Tibial nerve (tissue), 4 donors: Measurements from ENCODE around the gene NT5DC2.

Source experiments
- CTCF ChIP-seq, 5 experiments: fragments of 200-600 bp in 3 of 5; fragments of 450-650 bp in 2 of 5; sonication (generic) in 3 of 5; IDR thresholded peaks; one replicate each; pipeline ENCODE4 v1.5.1; 2016 to 2019; ENCODE audit warnings: antibody characterized with exemption in 5 of 5, mild to moderate bottlenecking in 3 of 5, moderate library complexity in 2 of 5
- EP300 ChIP-seq, 2 donors: sonication (generic); formaldehyde crosslinking; IDR thresholded peaks; one replicate each; pipeline ENCODE4 v1.6.1; 2017; ENCODE audit warnings: antibody characterized with exemption in 2 of 2, mild to moderate bottlenecking in 1 of 2
- POLR2A ChIP-seq, 2 donors: fragments of 450-650 bp; IDR thresholded peaks; one replicate each; pipeline ENCODE4 v1.6.1; 2017; ENCODE audit warnings: antibody characterized with exemption in 2 of 2, mild to moderate bottlenecking in 2 of 2, moderate library complexity in 2 of 2

GRCh38 chr3:52532838-52533622 lies 627 bp downstream of the NT5DC2 start:
- TF ChIP-seq POLR2A (IDR thresholded peaks at IDR 0.05) (no peak), CTCF (IDR thresholded peaks at IDR 0.05) (no peak), EP300 (IDR thresholded peaks at IDR 0.05) (no peak)
